Activated CD4-positive, alpha-beta T cell treated with anti-CD3 and anti-CD28 coated beads, Interleukin-2, amount 50 U/mL, for 48 hours (primary cell): ENCODE results near the gene CYCS.
"Not testable (repeated sequence)": the region's sequence is repeated elsewhere in the genome, so short reads cannot be mapped to it uniquely, and the experiment has no call there.

Experiments used
- DNase-seq, 2 experiments: peaks; one replicate each; pipeline ENCODE4 v3.0.0-alpha.2; 2020

CYCS gene

DNA sequence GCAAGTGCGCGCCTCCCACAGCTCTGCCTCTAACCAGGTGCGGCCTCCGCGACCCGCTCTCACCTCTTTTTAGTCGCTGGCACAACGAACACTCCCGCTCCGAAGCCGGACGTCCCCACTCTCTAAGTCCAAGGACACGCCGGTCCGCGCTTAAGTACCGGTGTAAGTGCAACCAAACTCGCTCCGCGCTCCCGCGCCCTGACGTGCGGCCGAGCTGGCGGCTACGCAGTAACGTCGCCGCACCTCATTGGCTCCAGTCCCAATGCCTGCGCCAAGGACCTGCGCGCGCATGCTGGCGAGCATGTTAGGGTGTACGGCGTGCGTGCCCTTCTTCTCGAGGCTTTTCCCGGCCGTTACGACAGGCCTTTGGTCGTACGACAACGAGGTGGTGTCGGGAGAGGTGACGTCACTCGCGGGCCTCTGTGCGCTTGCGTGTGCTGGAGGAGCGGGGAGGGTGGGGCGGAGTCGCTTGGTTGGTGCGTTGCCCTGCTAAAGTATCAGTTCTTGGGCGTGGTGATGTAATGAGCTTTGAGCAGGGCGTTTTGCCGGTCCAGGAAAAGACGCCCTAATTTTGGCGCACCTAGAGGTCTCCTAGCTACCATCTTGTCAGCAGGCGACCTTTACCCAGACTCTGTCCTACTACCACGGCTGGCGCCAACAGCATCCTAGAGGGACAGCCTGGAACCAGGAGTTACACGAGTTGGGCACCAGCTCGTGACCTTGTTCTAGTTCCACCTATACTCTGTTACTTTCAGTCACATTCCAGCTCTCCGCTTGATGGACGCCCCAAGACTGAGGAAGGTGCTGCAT is at the start of gene CYCS:
TSS of gene CYCS (minus strand) at position 124 of the 810 bp plus-strand sequence. CDS start 1,141 bp downstream, outside the sequence.
- peak; percentile 99 for DNase-seq

DNA sequence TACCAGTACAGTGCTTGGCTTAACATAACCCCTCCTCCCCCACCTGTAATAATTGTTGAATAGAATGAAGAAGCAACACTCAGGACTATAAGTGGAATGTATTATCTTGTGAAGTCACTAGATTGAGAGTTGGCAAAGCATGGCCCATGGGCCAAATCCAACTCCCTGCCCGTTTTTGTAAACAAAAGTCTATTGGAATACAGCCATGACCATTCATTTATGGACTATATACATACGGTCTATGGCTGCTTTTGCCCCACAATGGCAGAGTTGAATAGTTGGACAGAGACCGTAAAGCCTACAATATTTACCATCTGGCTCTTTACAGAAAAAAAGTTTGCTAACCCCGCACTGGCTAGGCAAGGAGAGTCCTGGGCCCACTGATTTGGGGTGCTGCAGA is 48.1 kb upstream of the CYCS start:
- no peak for DNase-seq

DNA sequence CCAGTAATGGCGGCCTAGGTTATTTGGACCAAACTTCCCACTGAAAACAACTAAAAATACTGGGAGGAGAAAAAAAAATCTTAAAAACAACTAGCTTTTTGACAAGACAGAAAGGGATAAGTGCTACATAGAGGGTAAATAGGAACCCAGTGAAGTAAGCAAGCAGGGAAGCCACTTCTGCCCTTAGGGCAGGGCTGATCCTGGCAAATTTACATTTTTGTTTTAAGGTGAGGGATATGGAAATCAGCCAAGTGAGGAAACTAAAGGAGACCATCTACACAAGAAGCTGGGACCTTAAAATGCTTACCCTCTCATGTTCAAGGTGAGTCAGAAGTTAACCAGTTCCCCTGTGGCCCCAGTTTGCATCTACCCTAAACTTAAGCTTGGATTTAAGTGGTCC is 46.5 kb upstream of the CYCS start:
- no peak for DNase-seq

DNA sequence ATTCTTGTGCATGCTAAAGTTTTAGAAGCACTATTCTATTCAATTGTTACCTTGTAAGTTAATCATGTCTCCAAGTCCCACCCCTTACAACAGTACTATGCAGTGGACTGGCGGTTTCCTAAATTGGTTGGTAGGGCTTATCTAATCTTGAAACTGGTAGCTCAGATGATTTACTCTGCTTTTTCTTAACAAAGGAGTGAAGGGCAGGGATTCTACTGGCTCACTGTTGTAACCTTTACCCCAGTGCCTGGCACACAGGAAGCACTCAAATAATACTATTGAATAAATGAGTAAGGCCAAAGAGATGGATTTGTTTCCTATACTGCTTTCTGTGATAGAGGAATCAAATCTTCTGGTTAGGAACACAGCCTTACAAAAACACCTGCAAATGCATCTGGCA is 46.0 kb upstream of the CYCS start:
- no peak for DNase-seq

DNA sequence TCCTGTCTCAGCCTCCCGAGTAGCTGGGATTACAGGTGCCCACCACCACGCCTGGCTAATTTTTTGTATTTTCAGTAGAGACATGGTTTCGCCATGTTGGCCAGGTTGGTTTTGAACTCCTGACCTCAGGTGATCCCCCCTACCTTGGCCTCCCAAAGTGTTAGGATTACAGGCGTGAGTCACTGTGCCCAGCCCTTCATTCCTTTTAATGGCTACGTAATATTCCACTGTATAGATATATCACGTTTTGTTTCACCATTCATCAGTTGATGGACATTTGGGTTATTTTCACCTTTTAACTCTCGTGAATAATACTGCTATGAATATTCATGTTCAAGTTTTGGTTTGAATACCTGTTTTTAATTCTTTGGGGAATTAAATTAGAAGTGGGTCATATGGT is 44.6 kb upstream of the CYCS start:
- no peak for DNase-seq

DNA sequence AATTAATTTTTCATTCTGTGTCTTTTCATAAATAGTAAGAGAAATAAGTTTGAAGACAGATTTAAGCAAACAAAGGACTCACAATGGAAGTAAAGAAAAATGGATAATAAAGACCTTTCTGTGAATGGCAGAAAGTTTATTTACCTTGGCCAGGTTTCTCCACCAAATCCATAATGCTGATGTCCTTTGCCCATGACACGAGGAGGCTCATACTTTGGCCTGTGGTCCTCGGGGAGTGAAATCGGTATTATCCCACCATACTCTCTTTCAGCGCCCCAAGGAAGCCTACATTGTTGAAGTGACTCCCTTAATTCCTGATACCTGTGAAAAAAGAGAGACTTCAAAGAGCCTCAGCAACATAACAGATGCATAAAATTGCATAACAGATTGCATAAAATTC is 43.1 kb upstream of the CYCS start:
- no peak for DNase-seq

DNA sequence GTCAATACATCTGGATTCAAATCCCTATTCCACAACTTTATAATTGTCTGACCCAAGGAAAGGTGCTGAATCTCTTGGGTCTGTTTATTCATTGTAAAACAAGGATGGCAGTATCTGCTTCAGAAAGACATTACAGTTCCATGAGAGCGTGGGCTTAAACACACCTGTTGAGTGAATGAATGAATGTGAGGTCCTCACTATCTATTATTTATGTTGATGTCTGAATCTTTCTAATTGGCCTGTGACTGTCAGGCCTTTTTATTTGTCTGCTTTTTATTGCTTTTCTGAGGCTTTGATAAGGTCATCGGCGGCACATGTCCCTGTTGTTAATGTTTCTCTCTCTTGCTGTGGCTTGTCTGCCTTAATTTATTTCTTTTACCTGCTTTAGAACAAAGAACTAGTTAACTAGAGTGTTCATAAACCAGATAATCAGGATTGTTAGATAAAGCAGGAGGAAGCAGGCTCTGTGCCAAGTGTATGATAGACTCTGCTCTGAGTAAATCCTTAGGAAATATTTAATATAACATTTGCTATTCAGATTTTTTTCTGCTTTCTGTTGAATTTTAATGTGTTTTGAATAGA is 42.3 kb upstream of the CYCS start:
- DNase-seq = no peak

DNA sequence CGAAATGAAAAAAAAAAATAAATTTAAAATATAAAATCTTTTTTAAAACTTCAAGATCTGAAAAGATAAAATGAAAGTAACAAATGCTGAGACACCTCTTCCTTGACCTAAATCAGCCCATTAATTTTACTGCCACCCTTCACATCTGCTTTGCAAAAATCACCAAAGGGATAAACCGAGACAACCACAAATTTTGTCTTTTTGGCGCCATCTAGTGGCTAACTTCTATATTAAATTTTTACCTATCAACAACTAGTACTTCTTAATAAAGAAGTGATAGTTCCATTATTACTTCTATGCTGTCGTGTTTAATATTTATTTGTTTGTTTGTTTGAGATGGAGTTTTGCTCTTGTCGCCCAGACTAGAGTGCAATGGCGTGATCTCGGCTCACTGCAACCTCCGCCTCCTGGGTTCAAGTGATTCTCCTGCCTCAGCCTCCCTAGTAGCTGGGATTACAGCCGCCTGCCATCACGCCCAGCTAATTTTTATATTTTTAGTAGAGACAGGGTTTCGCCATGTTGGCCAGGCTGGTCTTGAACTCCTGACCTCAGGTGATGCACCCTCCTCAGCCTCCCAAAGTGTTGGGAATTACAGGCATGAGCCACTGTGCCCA is 35.0 kb upstream of the CYCS start:
- not testable (repeated sequence) for DNase-seq

DNA sequence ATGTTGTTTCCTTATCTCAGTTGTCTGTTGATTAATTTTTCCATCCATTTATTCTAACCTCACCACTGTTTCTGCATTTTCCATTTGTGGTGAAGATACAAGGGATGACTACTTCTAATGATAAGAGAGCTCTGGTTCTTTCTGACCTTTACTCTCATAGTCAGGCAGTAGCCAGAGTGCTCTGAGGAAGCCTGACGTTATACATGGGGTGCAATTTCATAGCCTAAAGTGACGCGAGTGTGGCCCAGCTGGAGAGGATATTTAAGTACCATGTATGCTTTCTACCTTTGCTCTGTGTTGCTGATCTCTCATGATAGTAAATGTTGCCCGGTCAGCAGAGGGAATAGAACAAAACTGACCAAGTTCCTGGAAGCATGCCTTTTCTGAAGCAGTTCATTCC is 33.9 kb upstream of the CYCS start:
- no peak for DNase-seq

DNA sequence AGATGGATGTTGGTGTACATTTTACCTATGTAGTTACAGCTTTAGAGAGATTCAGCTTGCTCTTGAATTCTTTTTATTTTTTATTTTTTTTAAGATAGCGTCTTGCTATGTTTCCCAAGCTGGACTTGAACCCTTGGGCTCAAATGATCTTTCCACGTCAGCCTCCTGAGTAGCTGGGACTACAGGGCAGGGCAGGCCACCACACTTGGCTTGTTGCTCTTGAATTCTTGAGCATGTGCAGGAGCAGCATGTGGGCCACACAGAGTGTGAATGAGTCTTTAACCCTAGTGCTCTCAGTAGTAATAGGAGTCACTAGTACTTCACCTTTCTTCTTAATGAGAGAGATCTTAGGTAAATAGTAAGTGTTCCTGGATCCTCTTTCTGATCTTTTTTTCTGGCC is 26.7 kb upstream of the CYCS start:
- no peak for DNase-seq

DNA sequence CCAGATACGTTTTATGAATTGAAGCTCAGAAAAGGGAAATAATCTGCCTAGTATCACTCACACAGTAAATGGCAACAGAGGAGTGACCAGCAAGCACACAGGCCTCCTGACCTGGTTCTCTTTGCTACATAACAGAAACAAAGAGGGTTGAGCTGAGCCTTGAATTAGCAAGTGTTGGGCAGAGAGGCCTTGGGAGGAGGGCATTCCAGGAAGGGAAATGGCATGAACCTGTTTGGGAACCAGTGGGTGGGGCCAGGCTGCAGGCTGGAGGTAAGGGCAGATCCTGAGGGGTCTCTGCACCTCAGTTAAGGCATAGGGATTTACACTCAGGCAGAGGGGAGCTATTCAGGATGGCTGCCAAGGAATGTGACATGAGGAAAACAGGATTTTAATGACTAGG is 24.8 kb upstream of the CYCS start:
- DNase-seq = no peak

DNA sequence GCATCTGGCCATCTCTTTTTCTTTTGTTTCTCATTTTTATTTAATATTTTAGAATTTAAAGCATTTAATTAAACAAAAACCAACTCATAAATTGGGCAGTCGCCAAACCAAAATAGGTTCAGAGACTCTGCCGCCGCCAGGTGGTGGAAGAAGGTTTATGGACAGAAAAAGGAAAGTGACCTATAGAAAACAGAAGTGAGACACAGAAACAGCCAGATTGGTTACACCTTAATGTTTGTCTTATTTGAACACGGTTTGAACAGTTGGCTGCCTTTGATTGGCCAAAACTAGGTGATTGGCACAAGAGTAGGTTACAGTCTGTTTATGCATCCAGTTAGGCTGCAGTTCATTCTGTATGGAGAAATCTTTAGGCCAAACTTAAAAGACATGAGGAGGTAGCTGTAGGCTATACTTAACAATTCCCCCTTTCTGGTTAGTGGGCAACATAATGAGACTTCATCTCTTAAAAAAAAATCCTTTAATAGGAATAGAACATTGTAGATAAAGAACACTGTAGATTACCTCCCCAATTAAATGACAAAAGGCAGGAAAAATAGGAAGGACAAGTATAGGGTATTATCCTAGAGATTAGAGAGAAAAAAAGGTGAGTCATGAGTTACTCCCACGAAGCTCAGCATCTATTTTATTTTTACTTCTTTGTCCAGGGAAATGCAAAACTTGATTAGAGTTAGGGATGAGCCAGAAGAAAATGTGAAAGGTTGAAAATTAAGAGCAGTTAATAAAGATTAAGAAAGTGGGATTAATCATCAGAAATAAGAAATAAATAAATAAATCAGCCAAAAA is 23.9 kb upstream of the CYCS start:
- DNase-seq = no peak

DNA sequence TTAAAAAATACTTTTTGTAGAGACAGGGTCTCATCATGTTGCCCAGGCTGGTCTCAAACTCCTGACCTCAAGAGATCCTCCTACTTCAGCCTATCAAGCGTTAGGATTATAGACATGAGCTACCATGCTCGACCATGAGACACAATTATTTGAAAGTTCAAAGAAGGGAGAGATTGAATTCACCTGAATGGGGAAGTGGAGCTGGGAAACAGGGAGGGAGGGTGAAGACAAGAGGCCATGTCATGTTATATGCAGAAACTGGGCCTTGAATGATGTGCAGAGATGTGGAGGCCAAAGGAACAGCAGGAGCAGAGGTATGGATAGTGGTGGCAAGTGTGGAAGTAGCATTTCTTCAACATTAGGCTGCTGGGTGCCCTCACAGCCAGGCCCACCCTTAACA is 18.7 kb upstream of the CYCS start:
- DNase-seq = no peak

DNA sequence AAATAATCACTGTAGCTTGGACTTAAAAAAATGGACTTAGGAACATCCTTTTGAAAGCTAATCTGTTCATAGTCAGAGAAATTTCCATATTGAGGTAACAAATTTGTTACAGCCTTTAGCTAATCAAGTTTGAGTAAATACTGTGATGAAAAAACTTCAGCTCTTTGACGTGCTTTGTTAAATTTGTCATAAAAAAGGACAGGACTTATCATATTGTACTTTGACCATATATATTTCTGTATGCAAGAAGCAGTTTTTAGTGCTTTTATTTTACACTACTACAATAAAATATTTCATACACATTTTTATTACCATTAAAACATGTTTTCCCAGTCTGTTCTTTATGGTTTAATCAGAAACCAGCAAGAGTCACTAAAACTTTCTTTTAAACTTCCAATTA is 14.5 kb upstream of the CYCS start:
- DNase-seq = no peak

DNA sequence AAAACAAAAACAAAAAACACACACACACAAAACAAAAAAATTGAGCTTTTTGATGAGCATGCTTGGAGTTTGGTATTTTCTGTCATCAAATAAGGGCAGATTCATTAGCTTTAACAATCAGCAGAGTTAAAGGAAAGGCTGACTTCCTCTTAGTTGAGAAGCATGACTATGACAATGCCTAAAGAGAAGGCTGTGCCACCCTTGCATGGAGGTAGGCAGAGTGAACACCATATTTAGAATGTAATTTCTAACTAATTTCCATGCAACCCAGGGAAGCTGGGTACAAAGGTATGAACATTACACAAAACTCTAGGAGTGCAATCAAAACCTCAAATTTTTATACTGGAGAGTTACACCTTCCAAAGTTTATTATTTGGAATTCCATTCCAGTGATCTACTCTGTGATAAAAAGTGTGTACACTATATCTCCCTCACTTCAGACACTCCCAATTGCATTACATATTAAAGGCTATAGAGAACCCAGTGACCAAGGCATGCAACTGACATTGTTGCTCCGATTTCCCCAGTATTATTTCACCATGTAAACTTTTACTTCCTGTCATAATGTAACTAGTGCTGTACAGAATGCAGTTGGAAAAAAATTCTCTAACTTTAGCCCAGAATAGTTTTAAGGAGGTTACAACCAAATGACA is 9.4 kb upstream of the CYCS start:
- no peak for DNase-seq

DNA sequence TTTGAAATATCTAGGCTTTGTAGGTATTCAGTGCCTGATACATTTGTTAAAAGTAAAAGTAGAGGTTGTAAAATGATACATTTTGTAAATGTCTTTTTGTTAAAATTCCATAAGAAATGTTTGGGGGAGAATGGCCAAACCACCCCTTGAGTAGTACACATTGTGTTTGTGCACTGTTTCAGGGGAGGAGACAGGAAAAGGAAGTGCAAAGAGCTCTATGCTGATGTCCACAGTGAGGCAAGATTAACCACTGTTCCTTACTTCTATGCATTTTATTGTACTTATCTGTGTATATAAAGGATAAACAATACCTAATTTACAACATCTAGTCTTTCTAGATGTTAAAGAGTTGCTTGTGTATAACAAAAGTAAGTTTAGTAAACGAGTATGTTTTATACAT is 7.4 kb upstream of the CYCS start:
- no peak for DNase-seq

DNA sequence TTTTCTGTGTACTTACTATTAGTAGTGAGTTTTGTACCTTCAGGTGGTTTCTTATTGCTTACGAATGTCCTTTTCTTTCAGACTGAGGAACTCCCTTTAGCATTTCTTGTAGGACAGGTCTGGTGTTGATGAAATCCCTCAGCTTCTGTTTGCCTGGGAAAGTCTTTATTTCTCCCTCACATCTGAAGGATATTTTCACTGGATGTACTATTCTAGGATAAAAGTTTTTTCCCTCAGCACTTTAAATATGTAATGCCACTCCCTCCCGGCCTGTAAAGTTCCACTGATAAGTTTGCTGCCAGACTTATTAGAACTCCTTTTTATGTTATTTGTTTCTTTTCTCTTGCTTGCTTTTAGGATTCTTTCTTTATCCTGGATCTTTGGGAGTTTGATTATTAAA is 1.7 kb upstream of the CYCS start:
- no peak for DNase-seq

DNA sequence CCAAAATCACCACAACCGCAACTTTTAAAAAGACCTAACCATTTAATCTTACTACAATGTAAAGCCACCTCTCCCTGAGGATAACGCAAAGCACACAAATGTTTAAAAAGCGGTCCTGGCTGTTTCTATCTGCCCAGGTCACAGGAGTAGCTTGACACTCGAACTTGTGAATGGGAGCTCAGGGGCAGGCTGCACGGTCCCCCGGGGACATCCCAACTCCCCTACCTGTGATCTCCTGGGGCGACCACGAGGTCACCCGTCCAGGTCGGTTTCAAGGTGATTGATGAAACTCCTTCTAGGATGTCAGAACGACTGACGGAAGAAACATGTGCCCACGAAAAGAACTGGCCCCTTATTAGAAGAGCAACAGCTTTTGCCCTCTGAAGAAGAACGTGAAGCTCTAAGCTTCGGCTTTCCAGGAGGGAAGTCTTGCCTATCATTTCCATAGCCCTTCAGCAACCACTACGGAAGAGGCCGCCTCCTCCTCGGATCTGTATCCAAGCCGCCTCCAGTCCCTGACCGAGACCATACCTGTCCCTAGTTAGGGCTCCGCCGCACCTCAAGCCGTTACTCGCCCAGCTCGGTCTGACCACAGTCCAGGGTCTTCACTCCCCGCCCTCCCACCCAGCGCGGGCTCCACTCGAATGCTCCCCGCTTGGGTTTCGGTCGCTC is 459 bp downstream of the CYCS start:
- DNase-seq = peak; percentile 21 to 22

DNA sequence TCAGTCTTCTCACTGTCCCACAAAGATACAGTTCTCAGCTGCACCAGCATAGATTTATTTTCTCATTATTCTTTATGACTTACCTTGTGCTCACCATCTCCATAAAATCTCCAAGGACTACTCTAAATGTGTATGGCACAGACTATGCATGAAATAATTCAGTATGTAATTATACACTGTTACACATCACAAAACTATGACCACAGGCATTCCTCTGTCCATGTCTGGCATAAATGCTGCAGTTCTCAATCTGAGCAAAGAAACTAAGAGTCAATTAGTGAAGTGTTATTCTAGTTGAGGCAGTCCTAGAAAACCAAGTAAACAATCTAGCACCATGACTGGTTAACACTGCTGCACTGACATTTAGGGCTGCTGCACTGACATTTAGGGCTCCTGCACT is 2.7 kb downstream of the CYCS start:
- no peak for DNase-seq

DNA sequence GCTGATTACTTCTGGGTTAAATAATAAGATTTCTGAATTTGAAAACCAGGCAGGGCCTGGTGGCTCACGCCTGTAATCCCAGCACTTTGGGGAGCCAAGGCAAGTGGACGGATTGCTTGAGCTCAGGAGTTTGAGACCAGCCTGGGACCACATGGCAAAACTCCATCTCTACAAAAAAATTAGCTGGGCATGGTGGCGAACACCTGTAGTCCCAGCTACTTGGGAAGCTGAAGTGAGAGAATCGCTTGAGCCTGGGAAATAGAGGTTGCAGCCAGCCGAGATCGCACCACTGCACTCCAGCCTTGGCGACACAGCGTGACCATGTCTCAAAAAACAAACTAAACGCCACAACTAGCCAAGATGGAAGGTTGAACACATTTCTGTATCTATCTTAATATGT is 3.5 kb downstream of the CYCS start:
- DNase-seq = no peak

DNA sequence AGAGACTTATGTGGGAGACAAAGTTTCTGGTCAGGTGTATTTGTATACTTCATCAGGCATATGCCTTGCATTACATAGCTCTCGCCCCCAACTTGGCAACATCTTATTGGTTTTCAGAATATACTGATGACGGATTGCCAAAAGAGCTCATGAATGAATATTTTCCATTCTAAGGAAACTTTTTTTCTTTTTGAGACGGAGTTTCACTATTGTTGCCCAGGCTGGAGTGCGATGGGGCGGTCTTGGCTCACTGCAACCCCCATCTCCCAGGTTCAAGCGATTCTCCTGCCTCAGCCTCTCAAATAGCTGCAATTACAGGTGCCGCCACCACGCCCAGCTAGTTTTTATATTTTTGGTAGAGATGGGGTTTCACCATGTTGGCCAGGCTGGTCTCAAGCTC is 6.0 kb downstream of the CYCS start:
- no peak for DNase-seq

DNA sequence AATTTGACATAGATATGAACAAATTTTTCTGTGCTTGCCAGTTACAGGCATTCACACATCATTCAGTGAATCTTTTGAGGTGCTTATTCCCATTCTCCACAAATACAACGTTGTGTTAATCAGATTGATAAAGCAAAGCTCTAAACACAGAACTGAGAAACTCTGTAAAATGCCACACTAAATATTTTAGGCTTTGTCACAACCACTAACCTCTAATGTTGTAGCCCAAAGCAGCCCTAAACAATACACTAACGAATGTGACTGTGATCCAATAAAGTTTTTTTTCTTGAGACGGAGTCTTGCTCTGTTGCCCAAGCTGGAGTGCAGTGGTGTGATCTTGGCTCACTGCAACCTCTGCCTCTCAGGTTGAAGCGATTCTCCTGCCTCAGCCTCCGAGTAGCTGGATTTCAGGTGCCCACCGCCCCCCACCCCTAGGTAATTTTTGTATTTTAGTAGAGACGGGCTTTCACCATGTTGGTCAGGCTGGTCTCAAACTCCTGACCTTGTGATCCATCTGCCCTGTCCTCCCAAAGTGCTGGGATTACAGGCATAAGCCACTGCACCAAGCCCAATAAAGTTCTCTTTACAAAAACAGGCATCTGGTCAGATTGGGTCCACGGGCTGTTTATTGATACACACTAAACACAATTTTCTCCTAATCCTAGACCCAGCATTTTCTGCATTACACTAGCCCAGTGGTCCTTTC is 6.9 kb downstream of the CYCS start:
- DNase-seq = no peak
